Activated T-helper 2 cell treated with anti-CD3 and anti-CD28 coated beads, Interferon-gamma antibody, Interleukin-2, Interleukin-4, amounts not matched to agents 10 μg/mL and 5 μg/mL and 100 μg/mL, durations not matched to agents 14 hours and 24 hours and 36 hours (primary cell): ENCODE measurements around the gene MRPS23. TPM values are rescaled to one million over a fixed set of nuclear protein-coding genes. Genes with fewer than 3 reads are reported as not detected.

Experiments used
- DNase-seq: peaks from one replicate; pipeline ENCODE4 v3.0.0; 2021; ENCODE audit warnings: low spot score
- H3K27ac Mint-ChIP-seq: one replicate; pipeline ENCODE4 v1.8.0; 2021; ENCODE audit warnings: mixed read lengths
- H3K27me3 Mint-ChIP-seq: one replicate; pipeline ENCODE4 v1.8.0; 2021; ENCODE audit warnings: low read depth, mixed read lengths
- H3K36me3 Mint-ChIP-seq: one replicate; pipeline ENCODE4 v1.8.0; 2021; ENCODE audit warnings: low read depth, mixed read lengths
- H3K4me1 Mint-ChIP-seq: one replicate; pipeline ENCODE4 v1.8.0; 2021; ENCODE audit warnings: low read depth, mixed read lengths
- H3K4me3 Mint-ChIP-seq: one replicate; pipeline ENCODE4 v1.8.0; 2021; ENCODE audit warnings: low read depth, mild to moderate bottlenecking, moderate library complexity, mixed read lengths
- H3K9me3 Mint-ChIP-seq: one replicate; pipeline ENCODE4 v1.8.0; 2021; ENCODE audit warnings: mixed read lengths
- intact Hi-C: fragments of 100-400 bp; cut with micrococcal nuclease; formaldehyde crosslinking; loops from one replicate; pipeline ENCODE4 v1.15.1; 2023
- total RNA-seq: library from RNA; stranded (reverse); gene quantifications from 2 replicates; pipeline ENCODE4 v1.2.3, GENCODE V29; 2022

The MRPS23 gene
- 69.5 and 71.6 TPM in 2 replicates for total RNA-seq

- peak within 1 kb of the TSS; percentile 91 for H3K27ac Mint-ChIP-seq
- H3K4me3 Mint-ChIP-seq: peak within 1 kb of the TSS; percentile 85
- intact Hi-C loops: loop anchor here (1.0 kb wide), 1 partner anchor 137 kb away; no protein-coding TSS in a partner anchor
- peaks cover 29% of the 10 kb centered on the region for H3K36me3 Mint-ChIP-seq
- no peaks in the 10 kb centered on the region for H3K27me3 Mint-ChIP-seq
- H3K4me1 Mint-ChIP-seq: peaks cover 22% of the 10 kb centered on the region
- DNase-seq: peak; percentile 96
- no peaks in the 10 kb centered on the region for H3K9me3 Mint-ChIP-seq
Observed at GRCh38 chr17:57849874-57850754, at the start of gene MRPS23. TSS of gene MRPS23 (minus strand) at chr17:57850044. CDS start at chr17:57850010, 34 bp downstream.

- DNase-seq: no peak
- H3K36me3 Mint-ChIP-seq: no peaks in the 10 kb centered on the region
- intact Hi-C loops: no loop called here
Observed at GRCh38 chr17:57899391-57899790, 49.5 kb upstream of the MRPS23 start.

DNA sequence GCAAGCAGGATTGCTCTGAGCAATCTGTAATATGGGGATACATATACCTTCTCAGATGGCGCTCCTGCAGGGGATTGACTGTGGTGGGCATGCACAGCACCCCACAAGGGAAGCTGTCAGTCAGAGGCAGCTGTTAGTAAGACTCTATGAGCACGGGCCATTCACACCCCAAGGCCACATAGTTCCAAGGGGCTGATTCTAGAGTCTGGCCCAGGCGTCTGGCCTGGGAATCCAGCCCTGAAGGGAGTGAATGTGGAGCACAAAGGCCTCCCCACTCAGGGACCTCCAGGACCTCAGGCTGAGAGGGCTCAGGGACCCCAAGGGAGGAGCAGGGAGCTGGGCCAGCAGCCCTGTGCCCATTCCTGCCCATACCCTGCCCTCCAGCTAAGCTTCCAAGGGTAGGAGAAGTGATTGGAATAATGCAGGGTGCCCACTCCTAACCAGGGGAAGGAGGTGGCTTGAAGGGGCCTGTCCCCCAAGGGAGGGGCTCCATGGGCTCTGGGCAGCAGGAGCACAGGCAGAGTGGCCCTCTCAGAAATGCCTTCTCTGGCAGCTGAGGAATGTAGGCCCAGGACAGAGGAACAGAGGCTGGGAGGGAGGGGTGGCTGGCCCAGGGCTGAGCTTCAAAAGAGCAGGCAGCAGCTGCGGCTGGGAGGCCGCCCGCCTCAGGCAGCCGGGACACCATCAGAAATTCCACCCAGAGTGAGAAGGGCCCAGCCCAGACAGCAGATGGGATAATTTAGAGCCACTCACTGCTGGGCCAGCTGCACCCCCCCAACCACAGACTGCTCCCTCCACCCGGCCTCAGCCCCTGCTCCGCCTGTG, 48.9 kb upstream of the MRPS23 start:
- no peak for DNase-seq
- H3K9me3 Mint-ChIP-seq: no peaks in the 10 kb centered on the region
- H3K27me3 Mint-ChIP-seq: no peaks in the 10 kb centered on the region
- H3K27ac Mint-ChIP-seq: no peak overlapping the region
- intact Hi-C loops: no loop called here
- no peaks in the 10 kb centered on the region for H3K36me3 Mint-ChIP-seq
- peaks cover 16% of the 10 kb centered on the region for H3K4me1 Mint-ChIP-seq
- no peak overlapping the region for H3K4me3 Mint-ChIP-seq

More at GRCh38 chr17:57899391-57899790, 49.5 kb upstream of the MRPS23 start:
- Mint-ChIP-seq H3K4me1 (peaks cover 16% of the 10 kb centered on the region), H3K4me3 (no peak overlapping the region), H3K9me3 (no peaks in the 10 kb centered on the region), H3K27ac (no peak overlapping the region), H3K27me3 (no peaks in the 10 kb centered on the region)

DNA sequence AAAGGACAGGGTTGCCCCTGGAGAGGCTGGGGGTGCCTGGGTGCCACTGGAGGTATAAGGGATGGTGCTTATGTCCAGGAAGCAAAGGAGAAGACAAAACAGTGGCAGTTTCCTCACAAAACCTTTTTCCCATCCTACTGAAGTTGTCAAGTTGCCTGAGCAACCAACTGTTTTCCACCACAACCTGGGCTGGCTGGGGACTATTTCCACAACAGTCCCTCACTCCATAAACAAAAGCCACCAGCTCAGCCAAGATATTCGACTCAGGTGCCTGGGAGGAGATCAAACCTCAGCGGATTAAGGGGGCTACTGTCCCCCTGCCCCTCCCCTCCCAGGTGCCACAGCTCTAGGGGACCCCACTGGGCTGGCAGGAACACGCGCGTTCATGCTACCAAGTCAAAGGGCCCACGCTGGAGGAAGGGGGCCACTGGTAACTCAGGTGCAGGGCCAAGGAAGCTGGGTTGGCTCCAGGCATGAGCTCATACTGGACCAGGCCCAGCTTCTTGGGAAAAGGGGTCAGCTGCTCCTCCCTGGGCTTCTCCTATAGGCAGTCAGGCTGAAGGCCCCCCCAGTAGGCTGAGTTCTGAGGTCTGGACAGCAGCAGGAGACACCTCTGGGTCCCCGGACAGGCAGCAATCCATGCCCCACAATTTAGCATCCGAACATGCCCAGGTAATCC, 45.7 kb upstream of the MRPS23 start:
- intact Hi-C loops: no loop called here
- Mint-ChIP-seq H3K9me3 (no peaks in the 10 kb centered on the region), H3K4me1 (peaks cover 14% of the 10 kb centered on the region), H3K36me3 (no peaks in the 10 kb centered on the region), H3K4me3 (no peak overlapping the region), H3K27me3 (no peaks in the 10 kb centered on the region), H3K27ac (no peak overlapping the region)
- DNase-seq: no peak

GRCh38 chr17:57894848-57895247, 45.0 kb upstream of the MRPS23 start:
- DNase-seq: no peak
- peaks cover 13% of the 10 kb centered on the region for H3K4me1 Mint-ChIP-seq
- H3K36me3 Mint-ChIP-seq: no peaks in the 10 kb centered on the region
- no peak overlapping the region for H3K27ac Mint-ChIP-seq
- H3K27me3 Mint-ChIP-seq: no peaks in the 10 kb centered on the region
- no peak overlapping the region for H3K4me3 Mint-ChIP-seq
- intact Hi-C loops: loop anchor here (5.0 kb wide), 1 partner anchor 52 kb away; no protein-coding TSS in a partner anchor
- no peaks in the 10 kb centered on the region for H3K9me3 Mint-ChIP-seq

GRCh38 chr17:57892820-57893595, 43.2 kb upstream of the MRPS23 start:
- intact Hi-C loops: loop anchor here (1.0 to 5.0 kb wide), 3 partner anchors 54 to 220 kb away; no protein-coding TSS in a partner anchor
- H3K4me3 Mint-ChIP-seq: no peak overlapping the region
- peaks cover 4% of the 10 kb centered on the region for H3K27me3 Mint-ChIP-seq
- H3K9me3 Mint-ChIP-seq: no peaks in the 10 kb centered on the region
- H3K27ac Mint-ChIP-seq: no peak overlapping the region
- H3K36me3 Mint-ChIP-seq: no peaks in the 10 kb centered on the region
- no peak for DNase-seq
- H3K4me1 Mint-ChIP-seq: peaks cover 12% of the 10 kb centered on the region

- Mint-ChIP-seq H3K27me3 (peaks cover 4% of the 10 kb centered on the region), H3K4me3 (no peak overlapping the region), H3K27ac (no peak overlapping the region), H3K4me1 (peaks cover 12% of the 10 kb centered on the region), H3K36me3 (no peaks in the 10 kb centered on the region), H3K9me3 (no peaks in the 10 kb centered on the region)
- peak; percentile 66 for DNase-seq
- intact Hi-C loops: loop anchor here (1.0 to 5.0 kb wide), 3 partner anchors 55 to 221 kb away; no protein-coding TSS in a partner anchor
Observed at GRCh38 chr17:57892146-57892819, 42.4 kb upstream of the MRPS23 start.

DNA sequence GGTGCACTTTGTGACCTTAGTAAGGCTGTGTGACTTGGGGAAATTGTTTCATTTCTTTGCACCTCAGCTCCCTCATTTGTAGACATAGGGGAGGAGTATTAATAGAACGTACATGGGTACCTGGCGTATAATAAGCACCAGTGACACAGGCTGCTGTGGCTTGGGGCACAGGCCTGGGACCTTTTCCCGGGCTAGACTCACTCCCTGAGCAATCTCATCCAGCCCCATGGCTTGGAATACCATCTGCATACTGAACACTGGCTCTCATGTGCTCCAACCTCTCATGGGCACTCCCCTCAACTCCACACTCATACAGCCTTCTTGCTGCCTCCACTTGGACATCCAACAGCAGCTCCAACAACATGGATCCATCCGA, 41.0 kb upstream of the MRPS23 start:
- H3K4me1 Mint-ChIP-seq: peaks cover 12% of the 10 kb centered on the region
- no peak overlapping the region for H3K4me3 Mint-ChIP-seq
- peaks cover 4% of the 10 kb centered on the region for H3K27me3 Mint-ChIP-seq
- H3K27ac Mint-ChIP-seq: no peak overlapping the region
- intact Hi-C loops: loop anchor here (5.0 kb wide), 1 partner anchor 56 kb away; no protein-coding TSS in a partner anchor
- no peaks in the 10 kb centered on the region for H3K36me3 Mint-ChIP-seq
- no peak for DNase-seq
- H3K9me3 Mint-ChIP-seq: no peaks in the 10 kb centered on the region

DNA sequence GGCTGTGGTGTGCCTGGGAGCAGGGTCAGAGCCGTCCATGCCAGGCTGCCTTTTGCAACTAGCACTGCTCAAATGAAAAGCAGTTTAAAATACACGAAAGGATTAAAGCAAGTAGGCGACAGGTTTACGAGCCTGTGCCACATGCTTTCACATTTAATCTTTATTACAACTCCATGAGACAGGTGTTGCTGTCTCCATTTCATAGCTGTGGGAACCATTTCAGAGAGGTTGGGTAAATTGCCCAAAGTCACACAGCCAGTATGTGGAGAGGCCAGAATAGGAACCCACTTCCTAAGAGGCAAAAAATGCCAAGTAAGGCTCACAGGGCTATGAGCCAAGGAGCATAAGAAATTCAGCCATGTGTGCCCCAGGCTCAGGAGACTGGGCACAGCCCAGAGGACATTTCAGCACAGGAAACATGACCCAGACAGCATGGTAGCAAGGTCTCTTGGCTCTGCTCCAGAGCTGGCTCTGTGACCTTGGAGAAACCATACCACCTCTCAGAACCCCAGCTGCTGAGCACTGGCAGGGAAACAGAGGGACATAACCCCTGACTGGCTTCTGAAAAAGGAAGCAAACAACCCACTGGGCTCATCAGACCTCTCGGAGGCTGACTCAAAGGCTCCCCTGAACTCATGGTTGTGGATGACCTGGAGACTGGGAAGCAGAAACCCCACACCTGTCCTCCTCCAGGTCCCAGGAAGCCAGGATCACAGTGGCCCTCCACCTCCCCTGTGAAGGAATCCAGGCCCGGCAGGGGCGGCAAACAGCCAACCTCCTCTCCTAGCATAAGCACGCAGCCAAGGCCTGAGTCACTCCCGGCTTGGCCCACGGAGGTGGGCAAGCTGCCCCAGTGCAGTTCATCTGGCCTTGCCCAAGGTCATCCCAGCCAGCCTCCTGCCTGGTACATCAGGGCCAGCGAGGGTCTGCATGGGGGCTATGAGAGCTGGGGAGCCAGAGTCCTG, 40.3 kb upstream of the MRPS23 start:
- Mint-ChIP-seq H3K27me3 (peaks cover 4% of the 10 kb centered on the region), H3K4me3 (no peak overlapping the region), H3K27ac (no peak overlapping the region), H3K9me3 (no peaks in the 10 kb centered on the region), H3K36me3 (no peaks in the 10 kb centered on the region), H3K4me1 (peaks cover 12% of the 10 kb centered on the region)
- DNase-seq: no peak
- intact Hi-C loops: loop anchor here (5.0 kb wide), 1 partner anchor 57 kb away; no protein-coding TSS in a partner anchor

DNA sequence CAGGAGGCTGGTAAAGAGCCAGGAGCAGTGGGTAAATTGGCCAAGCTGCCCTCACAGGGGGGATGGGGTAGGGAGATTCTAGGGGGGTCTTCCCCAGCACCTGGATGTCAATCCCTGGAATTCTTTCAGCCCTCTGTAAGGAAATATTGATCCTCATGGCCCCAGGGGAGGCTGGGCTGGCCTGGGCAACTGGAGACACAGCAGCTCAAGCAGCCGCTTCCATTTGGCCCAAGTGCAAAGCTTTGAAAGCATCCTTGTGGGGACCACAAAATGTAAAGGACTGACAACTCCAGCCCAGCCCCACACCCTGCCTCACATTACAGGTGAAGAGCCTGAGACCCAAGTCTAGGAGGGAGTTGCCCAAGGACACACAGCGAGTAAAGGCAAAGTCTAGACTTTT, 39.4 kb upstream of the MRPS23 start:
- peaks cover 6% of the 10 kb centered on the region for H3K4me1 Mint-ChIP-seq
- intact Hi-C loops: no loop called here
- no peak overlapping the region for H3K4me3 Mint-ChIP-seq
- H3K36me3 Mint-ChIP-seq: no peaks in the 10 kb centered on the region
- H3K9me3 Mint-ChIP-seq: no peaks in the 10 kb centered on the region
- H3K27ac Mint-ChIP-seq: no peak overlapping the region
- DNase-seq: no peak
- H3K27me3 Mint-ChIP-seq: peaks cover 9% of the 10 kb centered on the region
